HUES48 (cell line): ENCODE results near the gene PLCB3.
A peak's percentile ranks its signal among the peaks of the same experiment; 100 is the strongest.

Experiments
- H3K27ac ChIP-seq: one replicate; pipeline ENCODE4 v1.7.0; 2013; ENCODE audit warnings: low read depth, low read length, inconsistent platforms
- H3K27me3 ChIP-seq: 2 replicates; pipeline ENCODE4 v1.6.1; 2013; ENCODE audit warnings: mild to moderate bottlenecking, low read length; ENCODE audit not compliant: control insufficient read depth, insufficient read depth
- H3K36me3 ChIP-seq: 2 replicates; pipeline ENCODE4 v1.6.1; 2013; ENCODE audit warnings: low read length; ENCODE audit not compliant: control insufficient read depth, insufficient read depth
- H3K4me1 ChIP-seq: 2 replicates; pipeline ENCODE4 v1.6.1; 2013; ENCODE audit warnings: mild to moderate bottlenecking, low read length; ENCODE audit not compliant: control insufficient read depth, insufficient read depth
- H3K4me3 ChIP-seq: 2 replicates; pipeline ENCODE4 v1.5.1; 2013; ENCODE audit warnings: mild to moderate bottlenecking, low read depth, low read length
- H3K9ac ChIP-seq: 2 replicates; pipeline ENCODE4 v1.6.1; 2013; ENCODE audit warnings: mild to moderate bottlenecking, low read depth, low read length, moderate library complexity
- H3K9me3 ChIP-seq: 2 replicates; pipeline ENCODE4 v1.6.1; 2013; ENCODE audit warnings: low read length; ENCODE audit not compliant: control insufficient read depth, insufficient read depth

The PLCB3 gene

GRCh38 chr11:64275031-64275800 lies 23.9 kb downstream of the PLCB3 start:
- no peak overlapping the region for H3K4me3 ChIP-seq
- H3K36me3 ChIP-seq, result peaks cover 12% of the 10 kb centered on the region
- H3K27me3 ChIP-seq, result no peaks in the 10 kb centered on the region
- H3K27ac ChIP-seq, result no peak overlapping the region
- no peak overlapping the region for H3K9ac ChIP-seq
- no peaks in the 10 kb centered on the region for H3K9me3 ChIP-seq
- peaks cover 4% of the 10 kb centered on the region for H3K4me1 ChIP-seq

GRCh38 chr11:64275841-64276240 lies 24.5 kb downstream of the PLCB3 start:
- no peaks in the 10 kb centered on the region for H3K9me3 ChIP-seq
- H3K27ac ChIP-seq, result no peak overlapping the region
- no peak overlapping the region for H3K9ac ChIP-seq
- H3K36me3 ChIP-seq, result peaks cover 12% of the 10 kb centered on the region
- H3K27me3 ChIP-seq, result no peaks in the 10 kb centered on the region
- H3K4me1 ChIP-seq, result peaks cover 4% of the 10 kb centered on the region
- no peak overlapping the region for H3K4me3 ChIP-seq

GRCh38 chr11:64276653-64277431 lies 25.5 kb downstream of the PLCB3 start:
- H3K36me3 ChIP-seq, result peaks cover 12% of the 10 kb centered on the region
- H3K4me3 ChIP-seq, result no peak overlapping the region
- no peak overlapping the region for H3K9ac ChIP-seq
- H3K27ac ChIP-seq, result no peak overlapping the region
- no peaks in the 10 kb centered on the region for H3K27me3 ChIP-seq
- H3K4me1 ChIP-seq, result peaks cover 1% of the 10 kb centered on the region
- H3K9me3 ChIP-seq, result no peaks in the 10 kb centered on the region

- H3K4me3 ChIP-seq, result no peak overlapping the region
- no peaks in the 10 kb centered on the region for H3K4me1 ChIP-seq
- H3K9me3 ChIP-seq, result no peaks in the 10 kb centered on the region
- H3K27me3 ChIP-seq, result no peaks in the 10 kb centered on the region
- no peak overlapping the region for H3K9ac ChIP-seq
- peaks cover 12% of the 10 kb centered on the region for H3K36me3 ChIP-seq
- no peak overlapping the region for H3K27ac ChIP-seq
Observed at GRCh38 chr11:64278576-64279190, 27.4 kb downstream of the PLCB3 start.

- H3K27ac ChIP-seq, result no peak overlapping the region
Observed at GRCh38 chr11:64281957-64282770, 30.8 kb downstream of the PLCB3 start.

GRCh38 chr11:64283092-64283491 lies 31.8 kb downstream of the PLCB3 start:
- Histone ChIP-seq H3K4me1 (peaks cover 5% of the 10 kb centered on the region; the same call in 1 of the 2 replicates), H3K27me3 (peaks cover 7% of the 10 kb centered on the region; the same call in 1 of the 2 replicates), H3K9ac (no peak overlapping the region), H3K4me3 (no peak overlapping the region), H3K36me3 (no peaks in the 10 kb centered on the region; the same call in 1 of the 2 replicates), H3K9me3 (no peaks in the 10 kb centered on the region), H3K27ac (no peak overlapping the region)

More at GRCh38 chr11:64281957-64282770, 30.8 kb downstream of the PLCB3 start:
- peaks cover 2% of the 10 kb centered on the region; the same call in 1 of the 2 replicates for H3K36me3 ChIP-seq
- H3K4me3 ChIP-seq, result no peak overlapping the region
- no peak overlapping the region for H3K9ac ChIP-seq
- H3K9me3 ChIP-seq, result no peaks in the 10 kb centered on the region
- H3K4me1 ChIP-seq, result peaks cover 5% of the 10 kb centered on the region; the same call in 1 of the 2 replicates
- H3K27me3 ChIP-seq, result peaks cover 7% of the 10 kb centered on the region; the same call in 1 of the 2 replicates

- peaks cover 8% of the 10 kb centered on the region for H3K27me3 ChIP-seq
- no peaks in the 10 kb centered on the region for H3K36me3 ChIP-seq
- H3K4me1 ChIP-seq, result peaks cover 5% of the 10 kb centered on the region; the same call in 1 of the 2 replicates
- no peaks in the 10 kb centered on the region for H3K9me3 ChIP-seq
- H3K9ac ChIP-seq, result no peak within 1 kb of the TSS
- H3K4me3 ChIP-seq, result peak within 1 kb of the TSS; percentile 96
- H3K27ac ChIP-seq, result peak within 1 kb of the TSS; percentile 85
Observed at GRCh38 chr11:64284048-64284961, 33.0 kb downstream of the PLCB3 start, which contains the start of gene BAD. BAD (minus strand) TSS chr11:64284665; CDS start chr11:64284368, 297 bp downstream.

GRCh38 chr11:64284962-64285884 lies 33.9 kb downstream of the PLCB3 start, which contains the start of gene GPR137:
GPR137 (plus strand) TSS chr11:64285848; CDS start chr11:64286525, 677 bp downstream.
- Histone ChIP-seq H3K9me3 (no peaks in the 10 kb centered on the region), H3K4me1 (peaks cover 5% of the 10 kb centered on the region; the same call in 1 of the 2 replicates), H3K27ac (peak within 1 kb of the TSS; percentile 85), H3K9ac (0 out of 2 replicates have a peak within 1 kb of the TSS, but pooled peaks have one; percentile 12), H3K36me3 (no peaks in the 10 kb centered on the region), H3K4me3 (peak within 1 kb of the TSS; percentile 96), H3K27me3 (peaks cover 17% of the 10 kb centered on the region)
